ENCODE results near the gene H3-3A. TPM values are rescaled to one million over a fixed set of nuclear protein-coding genes. Genes with fewer than 3 reads are reported as not detected.
A peak's percentile ranks its signal among the peaks of the same experiment; 100 is the strongest.

H3-3A gene
- total and polyA plus RNA-seq, 4 donors = 76.6 to 338 (median 189) TPM

DNA sequence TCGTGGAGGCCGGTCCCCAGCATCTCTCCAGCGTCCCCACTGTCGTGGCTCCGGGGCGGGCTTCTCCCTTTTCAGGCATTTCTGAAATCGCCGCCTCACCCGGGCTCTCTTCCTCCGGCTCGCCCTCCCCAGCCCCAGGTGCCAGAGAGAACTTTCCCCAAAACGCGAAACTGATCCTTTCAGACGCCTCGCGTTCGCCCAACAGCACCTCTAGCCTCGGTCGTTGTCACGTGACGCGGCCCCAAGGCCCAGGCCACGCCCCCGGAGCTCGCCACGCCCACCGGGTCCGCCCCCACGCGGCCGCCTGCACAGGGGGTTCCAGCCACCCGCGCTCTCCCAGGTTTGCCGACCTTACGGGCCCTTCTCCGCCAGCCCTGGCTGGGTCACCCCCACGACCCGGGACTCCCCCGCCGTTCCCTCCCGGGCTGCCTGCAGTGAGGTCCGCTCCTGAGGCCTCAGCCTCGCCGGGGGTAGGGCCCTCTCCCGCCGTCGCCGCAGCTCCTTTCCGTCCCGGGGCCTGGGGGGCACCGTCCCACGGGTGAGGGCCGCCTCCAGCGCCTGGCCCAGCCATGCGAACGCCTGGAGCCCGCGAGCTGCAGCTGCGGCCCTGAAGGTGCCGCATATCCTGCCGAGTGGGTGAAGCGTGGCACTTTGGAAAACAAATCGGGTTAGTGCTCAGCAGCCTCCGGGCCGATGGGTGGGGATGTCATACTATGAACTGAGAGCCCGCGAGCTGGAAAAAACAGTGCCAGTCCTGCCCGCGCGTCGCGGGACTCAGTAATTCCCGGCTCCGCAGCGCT is 21.0 kb downstream of the H3-3A start:
- TF ChIP-seq, protein P1, sequence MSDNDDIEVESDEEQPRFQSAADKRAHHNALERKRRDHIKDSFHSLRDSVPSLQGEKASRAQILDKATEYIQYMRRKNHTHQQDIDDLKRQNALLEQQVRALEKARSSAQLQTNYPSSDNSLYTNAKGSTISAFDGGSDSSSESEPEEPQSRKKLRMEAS (IDR thresholded peaks at IDR 0.05) = no peak
- TF ChIP-seq TAF1 (conservative IDR thresholded peaks at IDR 0.05) (no peak), EGR1 (IDR thresholded peaks at IDR 0.05; ENCODE audit: low read depth in 2 of 2) (peak in 1 of 2 donors; percentile 13), HNF4G (IDR thresholded peaks at IDR 0.05) (no peak), HNF4A (conservative IDR thresholded peaks at IDR 0.05) (no peak)
- Histone ChIP-seq H3K4me1 (ENCODE audit: control insufficient read depth in 4 of 4, insufficient read depth in 4 of 4, low read length in 3 of 4) (peaks cover 0 to 13% (median 5%) of the 10 kb centered on the region in 4 donors), H3K4me3 (ENCODE audit: low read depth in 1 of 3, low read length in 3 of 3) (peak overlapping the region; percentile 56 to 64 (median 59)), H3K9ac (ENCODE audit: low read depth in 1 of 2, low read length in 2 of 2) (no peak overlapping the region), H3K27ac (ENCODE audit: low read depth in 1 of 2, low read length in 2 of 2) (peak overlapping the region; percentile 19 to 50), H3K27me3 (ENCODE audit: control insufficient read depth in 4 of 4, insufficient read depth in 4 of 4, low read length in 3 of 4) (no peaks in the 10 kb centered on the region), H3K36me3 (ENCODE audit: control insufficient read depth in 4 of 4, insufficient read depth in 3 of 4, low read depth in 1 of 4, low read length in 3 of 4) (no peaks in the 10 kb centered on the region), H3K9me3 (ENCODE audit: control insufficient read depth in 4 of 4, low read length in 3 of 4) (no peaks in the 10 kb centered on the region)
- 2% methylated on average over 75 of the region's 75 CpGs for WGBS
- DNase-seq (ENCODE audit: low spot score) = peak; percentile 95

DNA sequence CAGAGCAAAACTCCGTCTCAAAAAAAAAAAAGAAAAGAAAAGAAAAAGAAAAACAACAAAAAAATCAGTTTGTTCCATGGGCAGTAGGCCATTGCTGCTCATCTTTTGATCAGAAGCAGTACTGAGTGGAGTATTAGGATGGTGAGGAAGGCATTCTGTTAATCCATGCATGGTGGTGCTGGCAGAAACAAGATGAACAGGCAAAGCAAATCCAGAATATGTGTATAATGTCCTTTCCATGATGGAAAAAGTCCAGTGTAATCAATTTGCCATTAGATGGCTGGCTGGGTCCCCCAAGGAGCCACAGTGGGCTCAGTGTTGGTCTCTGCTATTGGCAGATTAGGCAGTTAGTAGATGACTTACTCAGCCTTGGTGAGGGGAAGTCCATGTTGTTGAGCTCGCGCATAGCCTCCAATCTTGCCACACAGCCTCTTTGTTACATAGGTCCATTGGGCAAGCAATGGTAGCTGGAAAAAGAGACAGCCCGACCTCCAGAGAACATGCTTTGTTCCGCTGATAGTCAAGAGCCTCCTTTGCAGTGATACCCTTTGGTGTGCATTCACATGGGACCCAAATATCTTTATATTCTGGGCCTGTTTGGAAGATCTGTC is 23.3 kb downstream of the H3-3A start:
- TF ChIP-seq, protein P2, sequence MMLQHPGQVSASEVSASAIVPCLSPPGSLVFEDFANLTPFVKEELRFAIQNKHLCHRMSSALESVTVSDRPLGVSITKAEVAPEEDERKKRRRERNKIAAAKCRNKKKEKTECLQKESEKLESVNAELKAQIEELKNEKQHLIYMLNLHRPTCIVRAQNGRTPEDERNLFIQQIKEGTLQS (IDR thresholded peaks at IDR 0.05) = no peak
- TF ChIP-seq SP1 (IDR thresholded peaks at IDR 0.05) (no peak), YY1 (IDR thresholded peaks at IDR 0.05) (no peak), FOXA2 (IDR thresholded peaks at IDR 0.05) (no peak), NR2F2 (IDR thresholded peaks at IDR 0.05) (no peak), HNF4A (conservative IDR thresholded peaks at IDR 0.05) (no peak), EGR1 (IDR thresholded peaks at IDR 0.05; ENCODE audit: low read depth in 2 of 2) (no peak)
- TF ChIP-seq, protein P3, sequence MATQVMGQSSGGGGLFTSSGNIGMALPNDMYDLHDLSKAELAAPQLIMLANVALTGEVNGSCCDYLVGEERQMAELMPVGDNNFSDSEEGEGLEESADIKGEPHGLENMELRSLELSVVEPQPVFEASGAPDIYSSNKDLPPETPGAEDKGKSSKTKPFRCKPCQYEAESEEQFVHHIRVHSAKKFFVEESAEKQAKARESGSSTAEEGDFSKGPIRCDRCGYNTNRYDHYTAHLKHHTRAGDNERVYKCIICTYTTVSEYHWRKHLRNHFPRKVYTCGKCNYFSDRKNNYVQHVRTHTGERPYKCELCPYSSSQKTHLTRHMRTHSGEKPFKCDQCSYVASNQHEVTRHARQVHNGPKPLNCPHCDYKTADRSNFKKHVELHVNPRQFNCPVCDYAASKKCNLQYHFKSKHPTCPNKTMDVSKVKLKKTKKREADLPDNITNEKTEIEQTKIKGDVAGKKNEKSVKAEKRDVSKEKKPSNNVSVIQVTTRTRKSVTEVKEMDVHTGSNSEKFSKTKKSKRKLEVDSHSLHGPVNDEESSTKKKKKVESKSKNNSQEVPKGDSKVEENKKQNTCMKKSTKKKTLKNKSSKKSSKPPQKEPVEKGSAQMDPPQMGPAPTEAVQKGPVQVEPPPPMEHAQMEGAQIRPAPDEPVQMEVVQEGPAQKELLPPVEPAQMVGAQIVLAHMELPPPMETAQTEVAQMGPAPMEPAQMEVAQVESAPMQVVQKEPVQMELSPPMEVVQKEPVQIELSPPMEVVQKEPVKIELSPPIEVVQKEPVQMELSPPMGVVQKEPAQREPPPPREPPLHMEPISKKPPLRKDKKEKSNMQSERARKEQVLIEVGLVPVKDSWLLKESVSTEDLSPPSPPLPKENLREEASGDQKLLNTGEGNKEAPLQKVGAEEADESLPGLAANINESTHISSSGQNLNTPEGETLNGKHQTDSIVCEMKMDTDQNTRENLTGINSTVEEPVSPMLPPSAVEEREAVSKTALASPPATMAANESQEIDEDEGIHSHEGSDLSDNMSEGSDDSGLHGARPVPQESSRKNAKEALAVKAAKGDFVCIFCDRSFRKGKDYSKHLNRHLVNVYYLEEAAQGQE (IDR thresholded peaks at IDR 0.05) = no peak

DNA sequence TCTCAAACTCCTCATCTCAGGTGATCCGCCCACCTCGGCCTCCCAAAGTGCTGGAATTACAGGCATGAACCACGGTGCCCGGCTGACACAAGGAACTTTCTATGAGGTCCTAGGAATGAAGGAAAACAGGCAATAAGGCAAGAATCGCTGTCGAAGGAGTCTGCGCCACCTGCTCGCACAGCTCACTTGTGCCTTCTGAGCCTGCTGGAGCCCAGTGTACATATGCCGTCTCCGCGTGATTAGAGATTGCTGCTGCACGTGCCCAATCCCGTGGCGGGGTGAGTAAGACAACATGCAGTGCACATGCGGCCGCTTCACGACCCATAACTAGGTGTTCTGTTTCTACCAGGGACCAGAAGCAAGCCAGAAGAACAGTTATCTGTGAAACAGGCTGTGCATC is 24.3 kb downstream of the H3-3A start:
- DNase-seq (ENCODE audit: low spot score) = no peak
- TF ChIP-seq FOXA2 (IDR thresholded peaks at IDR 0.05) (no peak), FOXA1 (IDR thresholded peaks at IDR 0.05) (no peak), RXRA (IDR thresholded peaks at IDR 0.05) (no peak), SP1 (IDR thresholded peaks at IDR 0.05) (no peak), HNF4A (conservative IDR thresholded peaks at IDR 0.05) (no peak), GABPA (IDR thresholded peaks at IDR 0.05 in 1 of 2, conservative IDR thresholded peaks at IDR 0.05 in 1 of 2) (no peak), JUND (IDR thresholded peaks at IDR 0.05) (no peak), YY1 (IDR thresholded peaks at IDR 0.05) (no peak), EGR1 (IDR thresholded peaks at IDR 0.05; ENCODE audit: low read depth in 2 of 2) (no peak)
- TF ChIP-seq, protein P2 (IDR thresholded peaks at IDR 0.05) = no peak
- TF ChIP-seq, protein P4, sequence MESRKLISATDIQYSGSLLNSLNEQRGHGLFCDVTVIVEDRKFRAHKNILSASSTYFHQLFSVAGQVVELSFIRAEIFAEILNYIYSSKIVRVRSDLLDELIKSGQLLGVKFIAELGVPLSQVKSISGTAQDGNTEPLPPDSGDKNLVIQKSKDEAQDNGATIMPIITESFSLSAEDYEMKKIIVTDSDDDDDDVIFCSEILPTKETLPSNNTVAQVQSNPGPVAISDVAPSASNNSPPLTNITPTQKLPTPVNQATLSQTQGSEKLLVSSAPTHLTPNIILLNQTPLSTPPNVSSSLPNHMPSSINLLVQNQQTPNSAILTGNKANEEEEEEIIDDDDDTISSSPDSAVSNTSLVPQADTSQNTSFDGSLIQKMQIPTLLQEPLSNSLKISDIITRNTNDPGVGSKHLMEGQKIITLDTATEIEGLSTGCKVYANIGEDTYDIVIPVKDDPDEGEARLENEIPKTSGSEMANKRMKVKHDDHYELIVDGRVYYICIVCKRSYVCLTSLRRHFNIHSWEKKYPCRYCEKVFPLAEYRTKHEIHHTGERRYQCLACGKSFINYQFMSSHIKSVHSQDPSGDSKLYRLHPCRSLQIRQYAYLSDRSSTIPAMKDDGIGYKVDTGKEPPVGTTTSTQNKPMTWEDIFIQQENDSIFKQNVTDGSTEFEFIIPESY (IDR thresholded peaks at IDR 0.05) = no peak
- TF ChIP-seq, protein P5, sequence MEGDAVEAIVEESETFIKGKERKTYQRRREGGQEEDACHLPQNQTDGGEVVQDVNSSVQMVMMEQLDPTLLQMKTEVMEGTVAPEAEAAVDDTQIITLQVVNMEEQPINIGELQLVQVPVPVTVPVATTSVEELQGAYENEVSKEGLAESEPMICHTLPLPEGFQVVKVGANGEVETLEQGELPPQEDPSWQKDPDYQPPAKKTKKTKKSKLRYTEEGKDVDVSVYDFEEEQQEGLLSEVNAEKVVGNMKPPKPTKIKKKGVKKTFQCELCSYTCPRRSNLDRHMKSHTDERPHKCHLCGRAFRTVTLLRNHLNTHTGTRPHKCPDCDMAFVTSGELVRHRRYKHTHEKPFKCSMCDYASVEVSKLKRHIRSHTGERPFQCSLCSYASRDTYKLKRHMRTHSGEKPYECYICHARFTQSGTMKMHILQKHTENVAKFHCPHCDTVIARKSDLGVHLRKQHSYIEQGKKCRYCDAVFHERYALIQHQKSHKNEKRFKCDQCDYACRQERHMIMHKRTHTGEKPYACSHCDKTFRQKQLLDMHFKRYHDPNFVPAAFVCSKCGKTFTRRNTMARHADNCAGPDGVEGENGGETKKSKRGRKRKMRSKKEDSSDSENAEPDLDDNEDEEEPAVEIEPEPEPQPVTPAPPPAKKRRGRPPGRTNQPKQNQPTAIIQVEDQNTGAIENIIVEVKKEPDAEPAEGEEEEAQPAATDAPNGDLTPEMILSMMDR (IDR thresholded peaks at IDR 0.05; ENCODE audit: low read depth, low read length, missing input control) = no peak
- H3K27me3 ChIP-seq (ENCODE audit: control insufficient read depth in 4 of 4, insufficient read depth in 4 of 4, low read length in 3 of 4) = no peaks in the 10 kb centered on the region

More for the DNA sequence above, 23.3 kb downstream of the H3-3A start:
- Histone ChIP-seq H3K9ac (ENCODE audit: low read depth in 1 of 2, low read length in 2 of 2) (no peak overlapping the region), H3K4me3 (ENCODE audit: low read depth in 1 of 3, low read length in 3 of 3) (no peak overlapping the region), H3K36me3 (ENCODE audit: control insufficient read depth in 4 of 4, insufficient read depth in 3 of 4, low read depth in 1 of 4, low read length in 3 of 4) (no peaks in the 10 kb centered on the region), H3K4me1 (ENCODE audit: control insufficient read depth in 4 of 4, insufficient read depth in 4 of 4, low read length in 3 of 4) (peaks cover 0 to 13% (median 5%) of the 10 kb centered on the region in 4 donors), H3K27me3 (ENCODE audit: control insufficient read depth in 4 of 4, insufficient read depth in 4 of 4, low read length in 3 of 4) (no peaks in the 10 kb centered on the region), H3K9me3 (ENCODE audit: control insufficient read depth in 4 of 4, low read length in 3 of 4) (no peaks in the 10 kb centered on the region), H3K27ac (ENCODE audit: low read depth in 1 of 2, low read length in 2 of 2) (no peak overlapping the region)
- DNase-seq (ENCODE audit: low spot score) = no peak
- 95% methylated on average over 5 of the region's 5 CpGs for WGBS

More for the DNA sequence above, 24.3 kb downstream of the H3-3A start:
- Histone ChIP-seq H3K27ac (ENCODE audit: low read depth in 1 of 2, low read length in 2 of 2) (no peak overlapping the region), H3K9me3 (ENCODE audit: control insufficient read depth in 4 of 4, low read length in 3 of 4) (no peaks in the 10 kb centered on the region), H3K4me3 (ENCODE audit: low read depth in 1 of 3, low read length in 3 of 3) (no peak overlapping the region), H3K9ac (ENCODE audit: low read depth in 1 of 2, low read length in 2 of 2) (no peak overlapping the region), H3K4me1 (ENCODE audit: control insufficient read depth in 4 of 4, insufficient read depth in 4 of 4, low read length in 3 of 4) (peaks cover 0 to 13% (median 5%) of the 10 kb centered on the region in 4 donors), H3K36me3 (ENCODE audit: control insufficient read depth in 4 of 4, insufficient read depth in 3 of 4, low read depth in 1 of 4, low read length in 3 of 4) (no peaks in the 10 kb centered on the region)
- WGBS = 96% methylated on average over 17 of the region's 17 CpGs

Measured in liver (tissue), 9 donors.